Measurements from ENCODE around the gene MRPL22.
"Not testable (repeated sequence)": the region's sequence is repeated elsewhere in the genome, so short reads cannot be mapped to it uniquely, and the experiment has no call there.

MRPL22 gene

GRCh38 chr5:154999865-155000264 lies 59.0 kb downstream of the MRPL22 start:
- no peak for DNase-seq

- no peak for DNase-seq
These were observed 60.6 kb downstream of the MRPL22 start for GRCh38 chr5:155001523-155001922.

- not testable (repeated sequence) for DNase-seq
These were observed 61.8 kb downstream of the MRPL22 start for GRCh38 chr5:155002722-155003121.

- no peak for DNase-seq
These were observed 63.4 kb downstream of the MRPL22 start for GRCh38 chr5:155004138-155004744.

GRCh38 chr5:155006265-155006664 lies 65.4 kb downstream of the MRPL22 start:
- not testable (repeated sequence) for DNase-seq

GRCh38 chr5:155008669-155009068 lies 67.8 kb downstream of the MRPL22 start:
- DNase-seq, result no peak

- no peak for DNase-seq
These were observed 70.0 kb downstream of the MRPL22 start for GRCh38 chr5:155010881-155011280.

GRCh38 chr5:155013526-155013925 lies 72.7 kb downstream of the MRPL22 start, which contains the start of gene KIF4B:
TSS of gene KIF4B (plus strand) at chr5:155013755. CDS start at chr5:155013860, 105 bp downstream.
- DNase-seq, result no peak

GRCh38 chr5:155015239-155015638 lies 74.4 kb downstream of the MRPL22 start:
- no peak for DNase-seq

- no peak for DNase-seq
These were observed 76.7 kb downstream of the MRPL22 start for GRCh38 chr5:155017610-155018009.
